GM18870 (cell line): ENCODE data around the gene CCL25.
"Not testable (repeated sequence)": the region's sequence is repeated elsewhere in the genome, so short reads cannot be mapped to it uniquely, and the experiment has no call there.

Experiments used
- ATAC-seq: cut with Tn5 transposase; IDR thresholded peaks from one replicate; pipeline ENCODE4 v1.9.1; 2021; ENCODE audit warnings: moderate library complexity; ENCODE audit not compliant: unreplicated experiment

Gene CCL25, protein sequence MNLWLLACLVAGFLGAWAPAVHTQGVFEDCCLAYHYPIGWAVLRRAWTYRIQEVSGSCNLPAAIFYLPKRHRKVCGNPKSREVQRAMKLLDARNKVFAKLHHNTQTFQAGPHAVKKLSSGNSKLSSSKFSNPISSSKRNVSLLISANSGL

DNA sequence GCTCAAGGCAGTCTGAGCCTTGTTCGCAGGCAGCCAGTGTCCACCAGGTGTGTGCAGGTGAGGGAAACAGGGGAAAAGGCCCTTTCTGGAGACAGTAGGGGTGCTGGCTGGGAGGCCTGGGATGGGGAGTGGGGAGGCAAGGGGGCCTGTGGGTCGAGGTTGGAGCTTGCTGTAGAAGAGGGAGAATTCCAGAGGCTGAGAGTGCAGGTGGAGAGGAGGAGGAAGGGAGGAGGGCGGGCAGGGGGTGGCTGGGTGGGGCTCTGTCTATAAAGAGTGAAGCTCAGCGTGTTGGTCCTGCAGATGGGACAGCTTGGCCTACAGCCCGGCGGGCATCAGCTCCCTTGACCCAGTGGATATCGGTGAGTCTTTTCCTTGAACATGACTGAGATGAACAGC lies at the start of gene CCL25:
TSS of gene CCL25 (plus strand) at position 297 of the 396 bp plus-strand sequence. CDS start 290 bp downstream, outside the sequence.
- ATAC-seq = no peak

GRCh38 chr19:8004001-8004400 lies 48.6 kb upstream of the CCL25 start:
- ATAC-seq = no peak

DNA sequence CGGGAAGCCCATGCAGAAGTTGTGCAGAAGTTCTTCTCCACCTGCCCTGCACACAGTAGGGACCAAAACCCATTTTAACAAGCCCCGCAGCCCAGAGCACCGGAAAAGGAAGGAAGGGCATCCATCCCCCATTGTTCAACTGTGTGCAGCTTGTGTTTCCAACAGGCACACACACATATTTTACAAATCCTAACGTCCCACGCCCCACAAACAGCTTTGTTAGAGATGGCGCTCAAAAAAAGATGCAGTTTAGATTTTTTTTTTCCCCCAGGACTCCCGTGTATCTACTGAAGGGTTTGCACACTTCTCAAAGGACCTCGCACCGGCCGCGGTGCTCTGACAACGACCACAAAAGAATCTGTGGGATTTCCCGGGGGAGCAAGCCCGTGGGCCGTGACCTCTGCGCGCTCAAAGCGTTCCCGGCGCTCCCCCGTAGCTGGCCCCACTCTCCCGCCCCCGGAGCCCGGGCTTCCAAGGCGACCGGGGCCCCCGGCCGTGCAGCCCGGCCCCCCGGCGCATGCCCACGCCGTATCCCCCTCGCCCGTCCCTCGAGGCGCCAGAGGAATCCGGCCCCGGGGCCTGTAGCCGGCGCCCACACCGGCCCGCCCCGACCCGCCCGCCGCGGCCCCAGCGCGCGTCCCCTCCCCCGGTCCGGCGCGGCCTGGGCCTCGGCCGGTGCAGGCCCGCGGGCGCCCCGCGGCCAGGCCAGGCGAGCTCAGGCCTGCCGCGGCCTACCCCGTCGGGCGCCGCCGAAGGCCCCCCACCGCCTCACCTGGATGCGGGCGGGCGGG lies 47.6 kb upstream of the CCL25 start:
- no peak for ATAC-seq

DNA sequence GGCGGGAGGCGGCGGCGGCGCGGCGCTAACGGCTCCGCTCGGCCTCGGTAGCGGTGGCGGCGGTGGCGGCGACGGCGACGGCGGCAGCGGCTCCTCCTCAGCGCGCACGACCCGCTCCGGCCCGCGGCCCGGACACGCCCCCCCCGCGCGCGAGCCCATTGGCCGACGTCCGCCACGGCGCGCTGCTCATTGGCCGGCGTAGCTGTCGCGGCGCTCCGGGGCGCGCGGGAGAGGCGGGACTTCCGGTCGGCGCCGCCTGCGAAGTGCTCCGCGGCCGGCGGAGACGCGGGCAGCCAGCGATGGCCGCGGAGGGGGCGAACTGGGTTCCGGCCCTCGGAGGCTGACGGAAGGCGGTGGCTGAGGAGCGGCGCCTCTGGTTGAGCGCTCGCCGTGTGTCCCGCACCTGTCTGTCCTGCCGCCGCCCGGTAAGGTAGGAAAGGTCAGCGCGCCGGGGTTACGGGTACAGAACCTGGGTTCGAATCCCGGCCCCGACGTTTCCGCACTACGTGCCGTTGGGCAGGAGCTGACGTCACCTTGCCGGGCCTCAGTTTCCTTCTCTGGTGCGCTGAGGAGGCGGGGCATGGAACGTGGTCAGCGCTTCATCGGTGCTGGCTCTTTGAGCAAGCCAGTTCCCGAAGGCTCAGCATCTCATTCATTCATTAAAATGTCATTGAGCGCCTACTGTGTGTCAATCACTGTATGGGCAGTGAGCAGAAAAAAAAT lies 46.9 kb upstream of the CCL25 start, which contains the start of gene ELAVL1:
TSS of gene ELAVL1 (minus strand) at position 108 of the 723 bp plus-strand sequence. CDS start 13,826 bp downstream, outside the sequence.
- ATAC-seq = no peak

DNA sequence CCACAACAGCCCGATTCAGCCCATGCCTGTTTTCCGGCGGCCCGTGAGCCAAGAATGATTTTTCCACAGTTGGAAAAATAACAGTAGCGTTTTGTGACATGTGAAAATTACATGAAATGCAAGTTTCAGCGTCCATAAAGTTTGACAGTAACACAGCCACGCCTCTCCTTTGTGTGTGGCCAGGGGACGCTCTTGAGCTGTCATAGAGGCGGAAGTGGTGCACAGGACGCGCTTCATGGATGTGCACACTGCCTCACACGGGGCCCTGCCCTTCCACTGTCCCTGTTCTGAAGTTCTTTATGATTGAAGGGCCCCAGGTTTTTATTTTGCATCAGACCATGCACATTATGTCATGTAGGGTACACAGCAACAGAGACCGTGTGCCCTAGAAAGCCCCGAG lies 34.8 kb upstream of the CCL25 start:
- ATAC-seq = no peak

- ATAC-seq = no peak
These were observed 31.9 kb upstream of the CCL25 start for GRCh38 chr19:8020681-8021080.

- no peak for ATAC-seq
These were observed 31.2 kb upstream of the CCL25 start for GRCh38 chr19:8021374-8021773.

GRCh38 chr19:8022275-8022674 lies 30.3 kb upstream of the CCL25 start:
- ATAC-seq = no peak

GRCh38 chr19:8023371-8023770 lies 29.2 kb upstream of the CCL25 start:
- ATAC-seq = no peak

DNA sequence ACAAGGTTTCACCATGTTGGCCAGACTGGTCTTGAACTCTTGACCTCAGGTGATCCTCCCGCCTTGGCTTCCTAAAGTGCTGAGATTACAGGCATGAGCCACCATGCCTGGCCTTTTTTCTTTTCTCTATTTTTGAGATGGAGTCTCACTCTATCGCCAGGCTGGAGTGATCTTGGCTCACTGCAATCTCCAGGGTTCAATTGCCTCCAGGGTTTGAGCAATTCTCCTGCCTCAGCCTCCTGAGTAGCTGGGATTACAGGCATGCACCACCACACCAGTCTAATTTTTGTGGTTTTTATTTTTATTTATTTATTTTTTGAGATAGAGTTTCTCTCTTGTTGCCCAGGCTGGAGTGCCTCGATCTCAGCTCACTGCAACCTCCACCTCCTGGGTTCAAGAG lies 28.3 kb upstream of the CCL25 start:
- not testable (repeated sequence) for ATAC-seq

DNA sequence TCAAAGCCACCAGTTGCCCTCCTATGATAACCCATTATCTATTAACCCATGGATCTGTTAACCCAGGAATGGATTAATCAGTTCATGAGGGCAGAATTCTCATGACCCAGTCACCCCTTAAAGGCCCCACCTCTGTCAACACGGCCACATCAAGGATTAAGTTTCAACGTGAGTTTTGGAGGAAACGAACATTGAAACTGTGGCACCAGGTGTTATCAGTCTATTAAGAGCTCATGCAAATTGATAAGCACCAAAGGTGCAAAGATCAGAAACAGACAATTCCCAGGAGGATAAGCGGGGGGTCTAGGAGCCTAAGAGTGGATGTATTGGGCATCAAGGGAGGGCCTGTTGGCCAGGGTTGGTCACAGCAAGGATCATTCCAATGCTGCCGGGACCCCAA lies 27.2 kb upstream of the CCL25 start:
- ATAC-seq = no peak

DNA sequence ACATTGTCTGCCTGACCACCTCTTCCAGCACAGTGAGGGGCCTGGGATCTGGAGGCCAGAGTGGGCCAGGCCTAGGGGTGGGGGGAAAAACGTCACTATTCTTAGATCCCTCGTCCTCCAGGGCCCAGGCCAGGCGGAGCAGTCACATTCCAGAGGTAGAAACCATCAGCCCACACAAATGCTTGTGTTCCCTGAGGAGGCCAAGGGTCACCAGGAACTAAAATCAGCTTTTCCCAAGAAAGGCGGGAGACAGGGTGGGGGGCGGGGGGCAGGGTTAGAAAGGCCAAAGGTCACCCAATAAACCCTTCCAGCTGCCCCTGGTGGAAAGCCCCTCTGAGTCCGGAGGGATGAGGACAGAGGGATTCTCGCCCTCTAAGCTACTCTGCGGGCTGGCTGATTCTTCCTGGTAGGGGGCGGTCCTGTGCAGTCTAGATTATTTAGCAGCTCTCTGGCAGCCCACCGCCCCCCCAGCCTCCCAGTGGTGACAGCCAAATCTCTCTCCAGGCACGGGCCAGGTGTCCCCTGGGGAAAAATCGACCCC lies 23.5 kb upstream of the CCL25 start:
- no peak for ATAC-seq

DNA sequence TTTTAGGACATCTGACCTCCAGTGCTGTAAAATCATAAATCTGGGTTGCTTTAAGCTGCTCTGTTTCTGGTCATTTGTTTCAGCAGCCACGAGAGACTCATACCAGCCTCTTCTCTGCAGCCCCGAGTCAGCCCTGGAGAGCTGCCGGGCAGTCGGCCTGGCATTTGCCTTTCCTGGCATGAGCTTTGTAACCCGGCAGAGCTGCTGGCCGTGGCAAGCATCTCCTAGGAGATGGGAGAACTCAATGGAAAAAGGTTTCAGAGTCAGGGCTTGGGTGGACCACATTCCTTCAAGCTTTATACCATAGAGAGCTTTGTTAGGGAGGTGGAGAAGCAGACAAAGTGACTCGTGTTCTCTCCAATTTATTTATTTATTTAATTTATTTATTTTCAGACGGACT lies 21.6 kb upstream of the CCL25 start:
- ATAC-seq = no peak

GRCh38 chr19:8033287-8034177 lies 19.0 kb upstream of the CCL25 start:
- ATAC-seq = not testable (repeated sequence)

GRCh38 chr19:8034178-8034525 lies 18.4 kb upstream of the CCL25 start:
- ATAC-seq = no peak

- no peak for ATAC-seq
These were observed 16.0 kb upstream of the CCL25 start for GRCh38 chr19:8036434-8037099.

GRCh38 chr19:8038815-8039214 lies 13.7 kb upstream of the CCL25 start:
- no peak for ATAC-seq

- no peak for ATAC-seq
These were observed 13.3 kb upstream of the CCL25 start for GRCh38 chr19:8039231-8039630.

DNA sequence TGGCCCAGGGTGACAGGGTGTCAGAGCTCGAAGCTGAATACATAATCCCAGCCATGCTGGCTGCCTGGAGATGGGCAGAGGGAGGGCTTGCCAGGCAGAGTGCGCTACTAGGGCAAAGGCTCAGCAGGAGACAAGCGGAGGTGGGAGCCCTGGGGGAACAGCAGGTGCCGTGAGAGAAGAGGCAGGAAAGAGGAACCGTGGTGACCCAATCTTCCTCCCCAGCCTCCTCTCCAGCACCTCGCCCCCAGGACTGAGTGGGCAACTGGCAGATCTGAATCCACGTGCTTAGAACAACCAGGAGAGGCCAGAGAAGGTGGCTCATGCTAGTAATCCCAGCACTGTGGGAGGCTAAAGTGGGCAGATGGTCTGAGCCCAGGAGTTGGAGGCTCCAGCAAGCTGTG lies 11.0 kb upstream of the CCL25 start:
- no peak for ATAC-seq

GRCh38 chr19:8042900-8043299 lies 9.7 kb upstream of the CCL25 start:
- ATAC-seq = no peak
